GM18951 (cell line): ENCODE data around the gene ALDOA.

Experiments used
- POLR2A ChIP-seq: IDR thresholded peaks from 4 replicates; pipeline ENCODE4 v1.6.1; 2011; ENCODE audit warnings: mild to moderate bottlenecking; ENCODE audit not compliant: insufficient read length, insufficient read depth; ENCODE audit errors: extremely low read depth
- in situ Hi-C: fragments of 300-500 bp; cut with MboI; formaldehyde crosslinking; loops from one replicate; pipeline ENCODE4 v1.12.0; 2022; ENCODE audit warnings: low sequenced_read_pairs, mixed read lengths, inconsistent platforms; ENCODE audit not compliant: unreplicated experiment

ALDOA gene

GRCh38 chr16:30068333-30068732 is 2.8 kb downstream of the ALDOA start:
- no peak for TF ChIP-seq POLR2A
- in situ Hi-C loops, result no loop called here

- in situ Hi-C loops, result no loop called here
- peak; percentile 8 for TF ChIP-seq POLR2A
These were observed 3.4 kb downstream of the ALDOA start for GRCh38 chr16:30068750-30069610.

- no peak for TF ChIP-seq POLR2A
- in situ Hi-C loops, result no loop called here
These were observed 4.3 kb downstream of the ALDOA start for GRCh38 chr16:30069611-30070462.

GRCh38 chr16:30070490-30070889 is 4.9 kb downstream of the ALDOA start:
- no peak for TF ChIP-seq POLR2A
- in situ Hi-C loops, result no loop called here

- in situ Hi-C loops, result no loop called here
- TF ChIP-seq POLR2A, result peak; percentile 93
These were observed 10.1 kb downstream of the ALDOA start, which contains the start of gene PPP4C for GRCh38 chr16:30075503-30076275. PPP4C (plus strand) TSS chr16:30075994; CDS start chr16:30076378, 384 bp downstream.

GRCh38 chr16:30076276-30076791 is 10.8 kb downstream of the ALDOA start:
- TF ChIP-seq POLR2A, result no peak

GRCh38 chr16:30077656-30078055 is 12.1 kb downstream of the ALDOA start:
- in situ Hi-C loops, result no loop called here
- no peak for TF ChIP-seq POLR2A

More at GRCh38 chr16:30076276-30076791, 10.8 kb downstream of the ALDOA start:
- in situ Hi-C loops, result no loop called here

- TF ChIP-seq POLR2A, result no peak
- in situ Hi-C loops, result no loop called here
These were observed 13.2 kb downstream of the ALDOA start for GRCh38 chr16:30078744-30079143.

- in situ Hi-C loops, result no loop called here
- no peak for TF ChIP-seq POLR2A
These were observed 13.9 kb downstream of the ALDOA start for GRCh38 chr16:30079480-30079879.

GRCh38 chr16:30082545-30083090 is 17.1 kb downstream of the ALDOA start:
- in situ Hi-C loops, result no loop called here

GRCh38 chr16:30083216-30084055 is 17.9 kb downstream of the ALDOA start:
- in situ Hi-C loops, result no loop called here
- no peak for TF ChIP-seq POLR2A

More at GRCh38 chr16:30082545-30083090, 17.1 kb downstream of the ALDOA start:
- no peak for TF ChIP-seq POLR2A
